ENCODE results near the gene INPP5D.
"Not testable (repeated sequence)": the region's sequence is repeated elsewhere in the genome, so short reads cannot be mapped to it uniquely, and the experiment has no call there.

INPP5D gene

GRCh38 chr2:233059797-233060500 is at the start of gene INPP5D:
Gene INPP5D, plus strand, starts transcription at chr2:233060342. Its CDS starts 137 bp downstream, at chr2:233060479.
- no peak for DNase-seq (ENCODE audit: low read depth)

GRCh38 chr2:233010569-233011267 is 49.4 kb upstream of the INPP5D start:
- no peak for DNase-seq (ENCODE audit: low read depth)

- DNase-seq (ENCODE audit: low read depth), result no peak
These were observed 48.9 kb upstream of the INPP5D start for GRCh38 chr2:233011268-233011650.

GRCh38 chr2:233011702-233012131 is 48.4 kb upstream of the INPP5D start:
- no peak for DNase-seq (ENCODE audit: low read depth)

- no peak for DNase-seq (ENCODE audit: low read depth)
These were observed 47.7 kb upstream of the INPP5D start for GRCh38 chr2:233012301-233012971.

- no peak for DNase-seq (ENCODE audit: low read depth)
These were observed 47.1 kb upstream of the INPP5D start, which contains the start of gene NGEF for GRCh38 chr2:233013027-233013461. Gene NGEF, minus strand, starts transcription at chr2:233013256. Its CDS starts 38,366 bp downstream, at chr2:232974890.

GRCh38 chr2:233013650-233014049 is 46.5 kb upstream of the INPP5D start:
- DNase-seq (ENCODE audit: low read depth), result no peak

GRCh38 chr2:233015019-233015645 is 45.0 kb upstream of the INPP5D start:
- no peak for DNase-seq (ENCODE audit: low read depth)

GRCh38 chr2:233017947-233018346 is 42.2 kb upstream of the INPP5D start:
- DNase-seq (ENCODE audit: low read depth), result no peak

GRCh38 chr2:233019610-233020009 is 40.5 kb upstream of the INPP5D start:
- DNase-seq (ENCODE audit: low read depth), result not testable (repeated sequence)

GRCh38 chr2:233020454-233020853 is 39.7 kb upstream of the INPP5D start:
- no peak for DNase-seq (ENCODE audit: low read depth)

- no peak for DNase-seq (ENCODE audit: low read depth)
These were observed 38.4 kb upstream of the INPP5D start for GRCh38 chr2:233021771-233022170.

GRCh38 chr2:233022561-233022960 is 37.6 kb upstream of the INPP5D start:
- no peak for DNase-seq (ENCODE audit: low read depth)

GRCh38 chr2:233023007-233023760 is 37.0 kb upstream of the INPP5D start:
- no peak for DNase-seq (ENCODE audit: low read depth)

GRCh38 chr2:233023761-233024410 is 36.3 kb upstream of the INPP5D start:
- no peak for DNase-seq (ENCODE audit: low read depth)

GRCh38 chr2:233025706-233026105 is 34.4 kb upstream of the INPP5D start:
- no peak for DNase-seq (ENCODE audit: low read depth)

GRCh38 chr2:233026198-233026813 is 33.8 kb upstream of the INPP5D start:
- no peak for DNase-seq (ENCODE audit: low read depth)

GRCh38 chr2:233029321-233029720 is 30.8 kb upstream of the INPP5D start:
- no peak for DNase-seq (ENCODE audit: low read depth)

GRCh38 chr2:233031556-233032500 is 28.3 kb upstream of the INPP5D start:
- no peak for DNase-seq (ENCODE audit: low read depth)

Data from non-pigmented ciliary epithelial cell (primary cell).